ENCODE measurements around the gene HPDL. TPM values are rescaled to one million over a fixed set of nuclear protein-coding genes. Genes with fewer than 3 reads are reported as not detected.

The HPDL gene
- total and polyA plus RNA-seq, 2 donors = 0.91 to 6.8 TPM

GRCh38 chr1:45299981-45300668, 26.6 kb upstream of the HPDL start:
- Histone ChIP-seq H3K4me1 (ENCODE audit: control insufficient read depth in 2 of 2, insufficient read depth in 2 of 2, low read length in 2 of 2) (peaks cover 8 to 18% of the 10 kb centered on the region in 2 donors), H3K4me3 (ENCODE audit: low read length in 2 of 2) (no peak overlapping the region), H3K27ac (ENCODE audit: low read depth in 1 of 2, low read length in 1 of 2) (no peak overlapping the region), H3K27me3 (ENCODE audit: control insufficient read depth in 2 of 2, insufficient read depth in 1 of 2, low read length in 1 of 2) (no peaks in the 10 kb centered on the region), H3K9me3 (ENCODE audit: control insufficient read depth in 2 of 2, insufficient read depth in 1 of 2, low read length in 1 of 2) (no peaks in the 10 kb centered on the region), H3K36me3 (ENCODE audit: control insufficient read depth in 2 of 2, insufficient read depth in 2 of 2, low read length in 1 of 2) (no peaks in the 10 kb centered on the region)
- WGBS = 29% methylated on average over 4 of the region's 4 CpGs
- DNase-seq (ENCODE audit: low read depth in 6 of 9, low spot score in 9 of 9) = peak in 7 of 9 donors; percentile 42 to 78 (median 53)

GRCh38 chr1:45300669-45300997, 26.1 kb upstream of the HPDL start:
- Histone ChIP-seq H3K27ac (ENCODE audit: low read depth in 1 of 2, low read length in 1 of 2) (no peak overlapping the region), H3K36me3 (ENCODE audit: control insufficient read depth in 2 of 2, insufficient read depth in 2 of 2, low read length in 1 of 2) (no peaks in the 10 kb centered on the region), H3K4me3 (ENCODE audit: low read length in 2 of 2) (no peak overlapping the region), H3K4me1 (ENCODE audit: control insufficient read depth in 2 of 2, insufficient read depth in 2 of 2, low read length in 2 of 2) (peaks cover 8 to 18% of the 10 kb centered on the region in 2 donors), H3K9me3 (ENCODE audit: control insufficient read depth in 2 of 2, insufficient read depth in 1 of 2, low read length in 1 of 2) (no peaks in the 10 kb centered on the region), H3K27me3 (ENCODE audit: control insufficient read depth in 2 of 2, insufficient read depth in 1 of 2, low read length in 1 of 2) (no peaks in the 10 kb centered on the region)
- 92% methylated on average over 2 of the region's 2 CpGs for whole genome bisulfite sequencing
- no peak for DNase-seq (ENCODE audit: low read depth in 6 of 9, low spot score in 9 of 9)

- Histone ChIP-seq H3K4me1 (ENCODE audit: control insufficient read depth in 2 of 2, insufficient read depth in 2 of 2, low read length in 2 of 2) (peaks cover 8 to 22% of the 10 kb centered on the region in 2 donors), H3K27me3 (ENCODE audit: control insufficient read depth in 2 of 2, insufficient read depth in 1 of 2, low read length in 1 of 2) (no peaks in the 10 kb centered on the region), H3K9me3 (ENCODE audit: control insufficient read depth in 2 of 2, insufficient read depth in 1 of 2, low read length in 1 of 2) (no peaks in the 10 kb centered on the region), H3K4me3 (ENCODE audit: low read length in 2 of 2) (peak overlapping the region; percentile 69 to 75), H3K36me3 (ENCODE audit: control insufficient read depth in 2 of 2, insufficient read depth in 2 of 2, low read length in 1 of 2) (no peaks in the 10 kb centered on the region), H3K27ac (ENCODE audit: low read depth in 1 of 2, low read length in 1 of 2) (no peak overlapping the region)
- 97% methylated on average over 16 of the region's 16 CpGs for WGBS
- DNase-seq (ENCODE audit: low read depth in 6 of 9, low spot score in 9 of 9) = no peak
Observed at GRCh38 chr1:45302505-45303150, 24.1 kb upstream of the HPDL start.

GRCh38 chr1:45303520-45304310, 23.0 kb upstream of the HPDL start:
- Histone ChIP-seq H3K27me3 (ENCODE audit: control insufficient read depth in 2 of 2, insufficient read depth in 1 of 2, low read length in 1 of 2) (no peaks in the 10 kb centered on the region), H3K4me3 (ENCODE audit: low read length in 2 of 2) (peak overlapping the region; percentile 69 to 83), H3K4me1 (ENCODE audit: control insufficient read depth in 2 of 2, insufficient read depth in 2 of 2, low read length in 2 of 2) (peaks cover 8 to 22% of the 10 kb centered on the region in 2 donors), H3K9me3 (ENCODE audit: control insufficient read depth in 2 of 2, insufficient read depth in 1 of 2, low read length in 1 of 2) (no peaks in the 10 kb centered on the region), H3K36me3 (ENCODE audit: control insufficient read depth in 2 of 2, insufficient read depth in 2 of 2, low read length in 1 of 2) (no peaks in the 10 kb centered on the region), H3K27ac (ENCODE audit: low read depth in 1 of 2, low read length in 1 of 2) (peak overlapping the region; percentile 93)
- peak; percentile 87 to 98 (median 96) for DNase-seq (ENCODE audit: low read depth in 6 of 9, low spot score in 9 of 9)
- under 1% methylated on average over 67 of the region's 68 CpGs for WGBS

- WGBS = 52% methylated on average over 15 of the region's 15 CpGs
- Histone ChIP-seq H3K27ac (ENCODE audit: low read depth in 1 of 2, low read length in 1 of 2) (peak overlapping the region; percentile 93), H3K9me3 (ENCODE audit: control insufficient read depth in 2 of 2, insufficient read depth in 1 of 2, low read length in 1 of 2) (no peaks in the 10 kb centered on the region), H3K36me3 (ENCODE audit: control insufficient read depth in 2 of 2, insufficient read depth in 2 of 2, low read length in 1 of 2) (no peaks in the 10 kb centered on the region), H3K4me1 (ENCODE audit: control insufficient read depth in 2 of 2, insufficient read depth in 2 of 2, low read length in 2 of 2) (peaks cover 8 to 22% of the 10 kb centered on the region in 2 donors), H3K27me3 (ENCODE audit: control insufficient read depth in 2 of 2, insufficient read depth in 1 of 2, low read length in 1 of 2) (no peaks in the 10 kb centered on the region), H3K4me3 (ENCODE audit: low read length in 2 of 2) (peak overlapping the region; percentile 69 to 83)
- peak in 1 of 9 donors; percentile 28 for DNase-seq (ENCODE audit: low read depth in 6 of 9, low spot score in 9 of 9)
Observed at GRCh38 chr1:45304311-45305081, 22.2 kb upstream of the HPDL start.

GRCh38 chr1:45305231-45305630, 21.5 kb upstream of the HPDL start:
- H3K9me3 ChIP-seq (ENCODE audit: control insufficient read depth in 2 of 2, insufficient read depth in 1 of 2, low read length in 1 of 2) = no peaks in the 10 kb centered on the region
- peak overlapping the region in 1 of 2 donors; percentile 93 for H3K27ac ChIP-seq (ENCODE audit: low read depth in 1 of 2, low read length in 1 of 2)
- 97% methylated on average over 10 of the region's 10 CpGs for WGBS
- peaks cover 8 to 22% of the 10 kb centered on the region in 2 donors for H3K4me1 ChIP-seq (ENCODE audit: control insufficient read depth in 2 of 2, insufficient read depth in 2 of 2, low read length in 2 of 2)
- H3K4me3 ChIP-seq (ENCODE audit: low read length in 2 of 2) = no peak overlapping the region
- no peaks in the 10 kb centered on the region for H3K36me3 ChIP-seq (ENCODE audit: control insufficient read depth in 2 of 2, insufficient read depth in 2 of 2, low read length in 1 of 2)
- H3K27me3 ChIP-seq (ENCODE audit: control insufficient read depth in 2 of 2, insufficient read depth in 1 of 2, low read length in 1 of 2) = no peaks in the 10 kb centered on the region
- DNase-seq (ENCODE audit: low read depth in 6 of 9, low spot score in 9 of 9) = no peak

- Histone ChIP-seq H3K4me3 (ENCODE audit: low read length in 2 of 2) (no peak overlapping the region), H3K36me3 (ENCODE audit: control insufficient read depth in 2 of 2, insufficient read depth in 2 of 2, low read length in 1 of 2) (no peaks in the 10 kb centered on the region), H3K9me3 (ENCODE audit: control insufficient read depth in 2 of 2, insufficient read depth in 1 of 2, low read length in 1 of 2) (no peaks in the 10 kb centered on the region), H3K27me3 (ENCODE audit: control insufficient read depth in 2 of 2, insufficient read depth in 1 of 2, low read length in 1 of 2) (no peaks in the 10 kb centered on the region), H3K4me1 (ENCODE audit: control insufficient read depth in 2 of 2, insufficient read depth in 2 of 2, low read length in 2 of 2) (peaks cover 8 to 22% of the 10 kb centered on the region in 2 donors), H3K27ac (ENCODE audit: low read depth in 1 of 2, low read length in 1 of 2) (no peak overlapping the region)
- no peak for DNase-seq (ENCODE audit: low read depth in 6 of 9, low spot score in 9 of 9)
- 91% methylated on average over 8 of the region's 8 CpGs for WGBS
Observed at GRCh38 chr1:45306319-45306718, 20.4 kb upstream of the HPDL start.

GRCh38 chr1:45306905-45307304, 19.8 kb upstream of the HPDL start:
- H3K4me1 ChIP-seq (ENCODE audit: control insufficient read depth in 2 of 2, insufficient read depth in 2 of 2, low read length in 2 of 2) = peaks cover 8 to 22% of the 10 kb centered on the region in 2 donors
- no peak overlapping the region for H3K27ac ChIP-seq (ENCODE audit: low read depth in 1 of 2, low read length in 1 of 2)
- no peaks in the 10 kb centered on the region for H3K36me3 ChIP-seq (ENCODE audit: control insufficient read depth in 2 of 2, insufficient read depth in 2 of 2, low read length in 1 of 2)
- H3K27me3 ChIP-seq (ENCODE audit: control insufficient read depth in 2 of 2, insufficient read depth in 1 of 2, low read length in 1 of 2) = no peaks in the 10 kb centered on the region
- H3K9me3 ChIP-seq (ENCODE audit: control insufficient read depth in 2 of 2, insufficient read depth in 1 of 2, low read length in 1 of 2) = no peaks in the 10 kb centered on the region
- 97% methylated on average over 3 of the region's 3 CpGs for WGBS
- H3K4me3 ChIP-seq (ENCODE audit: low read length in 2 of 2) = no peak overlapping the region
- no peak for DNase-seq (ENCODE audit: low read depth in 6 of 9, low spot score in 9 of 9)
